EL (cell line): ENCODE measurements around the gene ARL4A.

Experiments used
- DNase-seq: peaks from one replicate; pipeline ENCODE4 v3.0.0-alpha.2; 2016

ARL4A gene

DNA sequence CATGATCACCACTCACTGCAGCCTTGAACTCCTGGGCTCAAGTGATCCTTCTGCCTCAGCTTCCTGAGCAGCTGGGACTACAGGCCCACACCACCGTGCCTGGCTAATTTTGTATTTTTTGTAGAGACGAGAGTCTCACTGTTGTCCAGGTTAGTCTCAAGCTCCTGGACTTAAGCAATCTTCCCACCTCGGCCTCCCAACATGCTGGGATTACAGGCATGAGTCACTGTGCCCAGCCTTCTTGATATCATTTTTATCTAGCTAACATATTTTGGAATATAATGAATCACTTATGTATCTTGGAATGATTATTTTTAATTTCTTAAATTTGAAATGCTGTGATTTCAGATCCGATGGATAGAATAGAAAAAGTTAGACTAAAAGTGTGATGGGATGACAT, 18.4 kb downstream of the ARL4A start:
- no peak for DNase-seq

DNA sequence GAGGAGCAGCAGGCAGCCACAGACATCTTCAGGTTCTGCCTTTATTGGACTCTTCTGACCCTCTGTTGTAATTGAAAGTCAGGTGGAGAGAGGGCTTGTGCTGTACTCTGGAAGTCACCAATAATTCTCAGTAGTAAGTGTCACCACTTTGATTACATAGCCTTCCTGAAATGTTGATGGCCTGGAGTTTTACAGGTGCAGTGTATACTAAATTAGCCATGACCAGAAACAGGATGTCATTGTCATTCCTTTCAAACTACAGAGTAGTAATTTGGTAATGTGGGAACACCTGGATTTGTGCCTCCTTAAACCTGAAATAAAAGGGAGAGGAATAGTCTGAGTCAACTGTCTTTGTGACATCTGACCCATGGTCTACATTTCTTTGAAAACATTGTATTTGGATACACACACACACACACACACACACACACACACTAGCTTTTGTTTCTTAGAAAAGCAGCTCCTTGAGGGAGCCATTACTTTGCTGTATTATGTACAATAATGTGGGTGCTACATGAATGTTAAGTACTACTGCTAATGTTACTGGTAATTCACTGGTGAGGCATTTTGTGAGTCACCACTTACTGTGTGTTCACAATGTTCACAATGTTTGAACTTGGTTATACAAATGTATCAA, 19.6 kb downstream of the ARL4A start:
- peak; percentile 43 for DNase-seq

DNA sequence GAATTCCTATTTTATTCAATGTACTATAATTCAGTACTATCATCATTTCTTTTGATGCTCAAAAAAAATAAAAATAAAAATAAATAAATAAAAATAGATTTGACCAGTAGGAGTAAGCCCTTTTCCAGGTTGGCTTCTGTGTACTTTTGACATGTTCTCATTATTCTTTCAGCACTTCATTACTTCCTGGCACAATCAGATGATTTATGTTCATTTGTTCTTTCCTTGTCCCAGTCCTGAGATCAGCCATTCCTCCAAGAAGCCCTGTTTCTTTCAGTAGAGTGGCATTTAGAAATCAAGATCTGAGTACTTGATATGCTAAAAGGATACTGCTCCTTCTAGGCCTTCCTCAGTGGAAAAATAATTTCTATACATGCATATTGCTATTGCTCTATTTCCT, 20.9 kb downstream of the ARL4A start:
- DNase-seq = no peak

DNA sequence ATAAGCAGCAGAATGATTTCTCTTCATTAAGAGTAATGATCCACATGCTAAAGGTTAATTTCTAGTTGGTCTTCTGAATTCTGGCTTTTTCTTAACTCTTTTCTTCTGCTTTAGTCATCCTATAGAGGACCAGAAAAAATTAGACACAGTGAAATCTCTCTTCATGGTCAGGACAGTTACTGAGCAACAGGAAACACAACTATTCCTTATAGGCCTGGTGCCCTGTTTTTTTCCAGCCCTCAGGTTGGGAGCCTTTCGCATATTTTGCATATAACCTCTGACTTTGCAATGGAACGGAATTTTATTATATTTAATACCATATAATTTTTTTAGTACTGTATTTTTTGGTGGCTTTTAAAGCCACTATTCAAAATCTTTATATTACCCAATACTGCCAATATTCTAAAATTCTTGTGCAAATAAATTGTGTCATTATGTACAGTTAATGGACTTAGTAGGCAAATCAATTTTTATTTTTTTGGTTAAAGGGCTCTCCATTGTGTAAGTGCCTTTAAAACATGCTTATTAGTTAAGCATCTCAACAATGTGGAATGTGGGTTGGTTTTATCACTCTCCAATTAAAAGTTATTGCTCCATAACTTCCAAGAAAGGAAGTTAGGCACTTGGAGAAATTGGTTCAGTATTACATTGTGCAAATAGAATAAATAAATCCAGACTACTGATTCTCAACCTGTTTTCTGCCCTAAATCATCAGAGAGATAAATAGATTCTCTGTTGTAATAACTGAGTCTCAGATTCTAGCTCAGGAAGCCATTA, 22.5 kb downstream of the ARL4A start:
- peak; percentile 69 for DNase-seq

DNA sequence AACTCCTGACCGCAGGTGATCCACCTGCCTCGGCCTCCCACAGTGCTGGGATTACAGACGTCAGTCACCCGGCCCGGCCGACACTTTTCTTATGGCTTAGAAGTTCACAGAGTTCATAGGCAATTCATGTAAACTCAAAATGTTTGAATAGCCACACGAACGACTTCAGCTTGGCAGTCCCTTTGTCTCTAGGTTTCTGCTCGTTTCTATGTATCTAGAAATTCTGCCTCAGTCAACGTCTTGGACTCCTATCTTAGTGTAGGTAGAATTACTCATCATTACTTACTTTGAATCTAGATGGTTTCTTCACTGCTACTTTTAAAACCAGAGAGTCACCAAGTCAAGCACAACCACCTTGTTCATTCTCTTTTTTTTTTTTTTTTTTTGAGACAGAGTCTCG, 23.7 kb downstream of the ARL4A start:
- no peak for DNase-seq

DNA sequence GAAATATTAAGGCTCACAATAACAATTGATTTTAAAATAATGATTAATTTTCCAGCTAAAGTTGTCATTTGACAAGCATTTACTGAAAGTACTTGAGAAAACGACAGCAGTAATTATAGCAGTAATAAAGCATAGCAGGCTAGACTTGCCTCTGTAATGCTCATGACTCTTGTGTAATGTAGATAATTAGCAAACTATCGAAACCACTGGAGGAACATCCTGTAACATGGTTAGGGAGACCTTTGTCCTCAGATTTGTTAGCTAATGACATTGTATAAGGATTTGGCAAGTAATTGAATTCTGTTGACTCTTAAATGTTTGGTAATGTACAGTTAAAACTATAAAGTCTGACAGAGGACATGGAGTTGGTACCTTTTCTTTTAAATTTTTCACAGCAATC, 24.8 kb downstream of the ARL4A start:
- DNase-seq = no peak

DNA sequence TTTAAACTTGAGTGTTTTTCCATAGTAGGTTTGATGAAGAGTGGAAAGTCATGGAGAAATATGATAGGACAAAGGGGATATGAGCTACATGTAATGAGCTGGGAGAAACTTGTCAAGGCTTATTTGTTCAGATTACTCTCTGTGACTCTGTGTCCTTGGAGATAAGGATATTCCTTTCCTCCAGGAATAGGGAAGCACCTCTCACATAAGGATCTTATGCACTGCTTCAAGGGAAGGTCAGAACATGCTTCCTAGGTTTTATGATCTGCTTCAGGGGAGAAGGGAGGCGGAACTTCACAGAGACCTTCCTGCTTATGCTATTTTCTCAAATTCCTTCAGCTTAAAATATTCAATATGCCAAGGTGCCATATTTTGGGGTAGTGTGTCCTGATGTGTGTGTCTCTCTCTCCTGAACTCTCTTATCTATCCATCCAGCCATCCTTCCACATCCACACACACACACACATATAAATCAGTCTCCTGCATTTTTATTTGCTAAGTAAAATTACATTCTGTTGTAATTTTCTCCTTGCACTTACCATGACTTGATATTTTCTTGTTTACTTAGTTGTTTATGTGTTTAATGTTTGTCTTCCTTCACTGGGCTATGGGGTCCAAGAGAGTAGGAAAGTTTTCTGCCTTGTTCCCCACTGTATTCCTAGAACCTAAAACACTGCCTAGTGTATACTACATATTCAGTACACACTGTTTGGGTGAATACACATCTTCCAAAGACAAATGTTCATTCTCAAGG, 26.4 kb downstream of the ARL4A start:
- no peak for DNase-seq

DNA sequence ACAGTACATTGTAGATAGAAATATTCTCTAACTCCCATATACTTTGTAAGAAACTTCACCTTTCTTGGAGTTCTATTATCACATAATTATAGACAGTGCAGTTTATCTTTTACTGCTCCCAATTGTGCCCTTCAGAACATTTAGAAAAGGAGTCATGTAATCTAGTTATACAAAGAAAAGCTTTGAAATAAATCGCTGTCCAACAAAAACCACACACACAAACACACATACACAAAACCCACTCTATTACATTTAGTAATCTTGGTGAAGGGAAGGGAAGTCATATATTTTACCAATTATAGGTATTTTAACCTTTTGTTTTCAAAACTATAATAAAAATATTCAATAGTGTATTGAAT, 26.9 kb downstream of the ARL4A start:
- no peak for DNase-seq

DNA sequence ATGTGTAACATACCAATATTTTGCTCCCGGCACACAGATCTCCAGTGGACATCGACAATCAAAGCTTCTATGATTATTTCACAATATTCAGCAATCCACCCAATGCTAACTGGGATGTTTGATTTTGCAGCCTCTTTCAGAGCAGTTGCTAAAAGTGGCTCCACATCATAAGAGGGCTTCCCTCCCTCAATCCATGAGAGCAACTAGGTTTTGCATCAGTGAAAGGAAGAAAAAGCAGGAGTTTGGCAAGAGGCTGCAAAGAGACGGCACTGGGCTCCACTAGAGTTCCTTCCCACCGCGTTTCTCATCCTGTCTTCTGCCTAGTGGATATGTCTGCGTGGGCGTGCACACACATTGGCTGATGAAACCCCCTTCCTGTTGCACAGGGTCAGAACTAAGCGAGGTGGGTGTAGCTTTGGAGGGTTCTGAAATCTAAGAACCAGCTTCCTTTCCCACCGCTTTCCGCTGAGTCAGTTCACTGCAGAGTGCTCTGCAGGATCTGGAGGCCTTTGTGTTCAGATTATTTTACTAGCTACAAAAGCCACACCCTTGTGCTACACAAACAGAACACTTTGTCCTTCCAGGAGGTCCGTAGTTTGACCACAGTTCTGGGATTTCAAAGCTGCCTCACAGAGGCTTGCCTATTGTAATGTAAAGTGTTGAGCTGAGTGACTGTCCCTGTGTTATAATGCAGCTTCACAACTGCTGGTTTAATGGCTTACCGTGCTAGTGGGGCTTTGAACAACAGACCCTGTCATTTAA, 28.1 kb downstream of the ARL4A start:
- peak; percentile 82 for DNase-seq

DNA sequence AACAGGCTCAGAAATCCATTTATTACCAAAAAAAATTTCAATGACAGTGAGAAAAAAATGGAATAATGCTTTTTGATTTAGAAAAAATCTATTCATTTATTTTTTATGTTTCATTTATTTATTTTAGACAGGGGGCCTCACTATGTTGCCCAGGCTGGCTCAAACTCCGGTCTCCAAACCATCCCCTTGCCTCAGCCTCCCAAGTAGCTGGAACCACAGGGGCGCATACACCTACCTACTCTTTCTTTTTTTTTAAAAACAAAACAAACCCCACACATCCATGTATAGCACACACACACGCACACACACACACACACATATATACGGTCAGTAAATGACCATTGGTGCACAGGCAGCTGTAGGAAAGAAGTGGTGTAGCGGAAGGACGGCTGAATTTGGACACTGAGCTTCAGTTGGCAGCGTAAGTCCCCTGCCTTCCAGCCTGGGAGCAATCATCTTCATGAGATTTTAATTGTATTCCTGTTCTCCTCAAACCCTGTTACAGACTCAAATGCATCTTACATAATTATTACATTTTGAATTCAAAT, 28.8 kb downstream of the ARL4A start:
- DNase-seq = no peak

DNA sequence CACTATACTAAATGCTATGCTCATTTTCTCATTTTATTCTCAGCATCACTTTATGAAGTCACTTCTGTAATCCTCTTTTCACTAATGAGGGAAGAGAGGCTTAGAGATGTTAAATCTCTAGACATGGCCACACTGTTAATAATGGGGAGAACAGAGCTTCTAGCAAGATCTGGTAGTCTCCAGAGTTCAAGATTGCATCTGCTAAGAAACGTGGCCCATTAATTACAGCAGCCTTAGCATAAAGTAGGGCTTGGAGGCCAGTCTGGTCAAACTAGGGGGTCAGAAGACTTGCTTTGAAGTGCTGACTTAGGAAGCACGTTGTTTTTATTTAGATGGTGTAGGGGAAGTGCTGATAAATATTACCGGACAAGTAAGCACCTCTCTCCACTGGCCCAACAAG, 29.3 kb downstream of the ARL4A start:
- no peak for DNase-seq

DNA sequence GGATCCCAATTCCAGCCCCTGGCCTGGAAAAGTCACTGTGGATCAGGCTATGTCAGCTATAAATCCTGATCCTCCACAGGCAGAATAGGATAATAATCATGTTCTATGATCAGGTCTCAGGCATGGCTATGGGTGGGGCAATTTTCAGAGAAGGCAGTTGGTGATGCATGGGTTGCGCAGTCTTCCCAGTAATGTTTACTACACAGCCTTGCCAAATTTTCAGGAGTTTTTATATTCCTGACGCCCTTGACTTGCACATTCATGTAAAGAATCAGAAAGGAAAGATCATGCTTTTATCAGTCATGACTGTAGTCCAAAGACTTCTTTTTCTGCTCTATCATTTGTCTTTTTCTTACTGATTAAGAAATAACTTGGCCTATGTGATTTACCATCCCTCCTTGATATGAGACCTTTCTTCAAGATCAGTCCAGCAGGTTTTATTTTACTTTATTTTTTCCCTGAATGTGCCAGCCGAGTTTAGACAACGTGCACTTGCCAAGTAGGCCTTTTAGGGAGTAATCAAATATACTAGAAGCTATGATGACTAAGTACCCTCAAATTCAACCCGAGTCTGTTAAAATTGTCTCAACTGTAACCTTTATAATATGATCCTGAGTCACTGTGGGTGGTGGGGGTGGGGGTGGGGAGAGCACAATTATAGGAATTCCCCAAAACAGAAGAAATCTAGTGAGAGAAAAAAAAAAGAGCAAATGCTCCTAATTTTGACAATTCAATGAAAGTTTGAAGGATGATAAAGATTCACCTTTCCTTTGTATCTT, 31.9 kb downstream of the ARL4A start:
- peak; percentile 79 for DNase-seq

DNA sequence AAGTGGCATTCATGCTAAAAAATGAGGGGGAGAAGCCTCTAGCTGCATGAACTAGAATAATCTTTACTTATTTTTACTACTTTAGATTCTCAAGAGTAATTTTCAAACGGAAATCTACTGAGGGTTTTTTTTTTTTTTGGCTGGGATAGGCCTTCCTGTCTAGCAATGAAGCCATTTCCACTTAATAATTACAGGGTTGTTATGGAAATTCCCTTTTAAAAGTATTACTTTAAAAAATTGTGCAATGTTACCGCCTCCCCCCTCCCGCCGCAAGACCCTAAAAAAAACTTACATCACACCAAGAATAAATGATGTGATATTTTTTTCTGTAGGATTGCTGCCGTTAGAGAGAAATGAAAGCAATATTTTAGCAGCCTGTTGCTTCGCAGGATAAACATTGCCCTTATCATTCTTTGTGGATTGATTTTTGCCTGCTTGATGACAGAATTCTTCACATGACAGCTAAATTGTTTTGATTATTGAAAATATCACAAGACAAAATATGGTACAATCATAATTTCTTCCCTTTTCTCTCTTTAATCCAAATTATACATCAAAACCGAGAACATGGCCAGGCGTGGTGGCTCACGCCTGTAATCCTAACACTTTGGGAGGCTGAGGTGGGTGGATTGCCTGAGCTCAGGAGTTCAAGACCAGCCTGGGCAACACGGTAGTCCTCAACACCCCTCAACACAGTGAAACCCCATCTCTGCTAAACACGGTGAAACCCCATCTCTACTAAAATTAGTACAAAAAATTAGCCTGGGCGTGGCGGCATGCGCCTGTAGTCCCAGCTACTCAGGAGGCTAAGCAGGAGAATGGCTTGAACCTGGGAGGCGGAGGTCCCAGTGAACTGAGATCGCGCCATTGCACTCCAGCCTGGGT, 32.8 kb downstream of the ARL4A start:
- no peak for DNase-seq

DNA sequence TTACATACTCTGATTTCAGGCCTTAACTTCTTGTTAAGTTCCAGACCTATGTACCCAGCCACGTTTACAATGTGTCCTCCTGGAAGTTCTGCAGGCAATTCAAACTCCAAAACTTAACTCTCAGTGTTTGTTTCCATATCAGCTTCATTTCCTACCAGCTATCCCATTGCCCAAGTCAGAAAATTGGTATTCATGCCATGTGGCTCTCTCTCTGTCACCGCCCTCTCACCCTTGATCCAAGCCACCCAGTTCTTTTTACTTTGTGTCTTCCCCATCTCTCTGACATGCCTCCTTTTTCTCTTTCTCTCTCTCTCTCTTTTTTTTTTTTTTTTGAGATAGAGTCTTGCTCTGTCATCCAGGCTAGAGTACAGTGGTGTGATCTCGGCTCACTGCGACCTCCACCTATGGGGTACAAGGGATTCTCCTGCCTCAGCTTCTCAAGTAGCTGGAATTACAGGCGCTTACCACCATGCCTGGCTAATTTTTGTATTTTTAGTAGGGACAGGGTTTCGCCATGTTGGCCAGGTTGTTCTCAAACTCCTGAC, 33.9 kb downstream of the ARL4A start:
- no peak for DNase-seq

DNA sequence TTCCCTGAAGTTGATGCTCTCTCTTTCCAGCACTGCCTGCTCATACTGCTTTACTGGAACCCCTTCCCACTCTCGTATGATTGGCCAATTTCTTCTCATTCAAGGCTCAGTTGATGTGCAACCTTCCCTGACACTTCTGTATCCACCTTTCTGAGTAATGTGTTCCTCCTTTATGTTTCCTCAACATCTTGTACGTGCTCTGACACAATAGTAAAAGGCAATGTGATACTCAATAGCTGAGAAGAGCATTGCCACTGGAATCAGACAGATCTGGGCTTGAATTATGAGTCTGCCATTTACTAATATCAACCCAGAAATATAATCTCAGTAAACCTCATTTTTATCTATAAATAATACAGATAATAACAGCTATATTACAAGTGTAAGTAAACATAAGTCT, 34.7 kb downstream of the ARL4A start:
- no peak for DNase-seq

DNA sequence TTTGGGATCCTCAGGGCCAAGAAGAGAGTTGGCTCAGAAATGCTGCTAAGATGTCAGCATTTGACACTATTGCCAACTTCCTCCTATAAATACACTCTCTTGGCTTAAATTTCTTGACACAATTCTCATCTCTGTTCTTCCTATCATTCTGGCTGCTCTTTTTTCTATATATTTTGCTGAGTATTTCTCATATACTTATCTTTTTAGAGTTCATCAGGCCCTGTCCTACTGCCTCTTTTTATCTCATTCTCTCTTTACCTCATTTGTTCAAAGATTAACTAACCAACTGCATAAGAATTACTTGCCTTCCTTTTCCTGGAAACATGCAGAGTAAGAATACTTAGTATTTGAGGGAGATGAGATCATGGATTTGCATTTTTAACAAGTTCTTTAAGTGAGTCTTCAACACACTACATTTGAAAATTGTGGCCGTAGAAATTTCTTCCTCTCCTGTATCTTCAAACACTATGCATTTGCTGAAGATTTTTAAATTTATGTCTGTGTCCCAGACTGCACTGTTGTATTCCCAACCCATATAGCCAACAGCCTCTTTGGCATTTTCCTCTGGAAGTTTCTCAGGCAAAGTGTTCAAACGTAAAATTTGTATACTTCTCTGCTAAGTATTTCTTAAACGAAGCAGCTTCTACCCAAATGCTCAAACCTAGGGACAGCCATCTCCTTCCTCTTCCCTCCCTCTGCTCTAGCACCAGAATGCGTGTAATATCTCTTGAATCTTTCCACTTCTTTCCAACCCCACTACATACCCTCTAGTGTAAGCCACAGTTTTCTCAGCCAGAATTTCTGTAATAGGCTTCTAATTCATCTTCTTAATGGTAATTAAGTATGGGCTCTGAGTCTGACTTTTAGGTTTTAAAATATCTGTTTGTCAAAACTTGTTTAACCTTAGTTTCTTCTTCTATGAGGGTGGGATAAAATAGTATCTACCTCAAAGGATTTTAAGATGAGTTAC, 35.5 kb downstream of the ARL4A start:
- no peak for DNase-seq

DNA sequence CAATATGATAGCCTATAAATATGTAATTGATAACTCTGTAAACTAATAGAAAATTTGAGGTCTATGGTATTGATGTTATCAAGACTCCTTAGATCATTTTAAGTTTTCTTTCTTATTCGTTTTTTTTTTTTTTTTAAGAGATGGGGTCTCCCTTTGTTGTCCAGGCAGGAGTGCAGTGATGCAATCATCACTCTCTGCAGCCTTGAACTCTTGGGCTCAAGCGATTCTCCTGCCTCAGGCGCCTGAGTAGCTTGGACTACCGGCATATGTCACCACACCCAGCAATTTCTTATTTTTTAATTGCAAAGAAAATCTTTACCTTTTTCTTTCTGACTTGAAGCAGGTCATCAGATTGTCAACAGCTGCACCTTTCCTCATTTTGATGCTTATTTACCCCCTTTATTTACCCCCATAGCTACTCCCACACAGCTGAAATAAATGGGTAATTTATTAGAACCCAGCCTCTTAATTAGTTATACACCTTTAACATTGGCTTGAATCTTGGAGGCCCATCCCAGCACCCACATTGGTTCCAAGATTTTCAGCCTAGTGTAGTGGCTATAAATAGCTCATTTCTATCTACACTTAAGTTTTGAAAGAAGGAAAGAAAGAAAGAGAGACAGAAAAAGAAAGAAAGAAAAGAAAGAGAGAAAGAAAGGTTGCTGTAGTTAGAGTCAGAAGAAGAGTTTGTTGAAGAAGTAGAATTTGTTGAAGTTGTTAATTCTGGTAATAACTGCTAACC, 38.3 kb downstream of the ARL4A start:
- DNase-seq = no peak

DNA sequence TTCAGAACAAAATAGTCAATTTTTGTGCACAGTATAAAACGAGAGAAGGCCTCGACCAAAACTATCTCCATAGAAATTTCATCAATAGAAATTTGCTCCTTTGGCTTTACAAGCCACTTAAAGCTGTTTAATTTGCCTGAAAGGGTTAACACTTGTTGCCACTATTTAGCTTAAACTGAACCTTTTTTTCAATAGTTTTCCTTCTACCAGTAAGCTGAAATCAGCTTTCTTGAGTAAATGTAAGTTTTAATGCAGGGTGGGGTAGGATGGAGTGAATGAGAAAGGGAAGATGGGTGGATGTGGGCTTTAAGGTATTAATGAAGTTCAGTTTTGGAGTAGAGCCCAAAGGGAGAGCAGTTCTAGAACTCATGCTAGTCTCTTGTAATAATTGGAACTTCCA, 39.5 kb downstream of the ARL4A start:
- no peak for DNase-seq
